Skeletal muscle cell (primary cell): ENCODE data around the gene MMP14.
"Not testable (repeated sequence)": the region's sequence is repeated elsewhere in the genome, so short reads cannot be mapped to it uniquely, and the experiment has no call there.

ENCODE experiments used
- DNase-seq: peaks from one replicate; pipeline ENCODE4 v3.0.0-alpha.2; 2010; ENCODE audit warnings: low read depth
- H3K4me3 ChIP-seq: 2 replicates; pipeline ENCODE4 v1.5.1; 2011; ENCODE audit warnings: low read depth, mild to moderate bottlenecking, control low read depth, low read length, moderate library complexity

MMP14 gene

GRCh38 chr14:22836301-22837113 lies at the start of gene MMP14:
MMP14 (plus strand) TSS chr14:22836585; CDS start chr14:22836818, 233 bp downstream.
- peak within 1 kb of the TSS; percentile 92 for H3K4me3 ChIP-seq
- DNase-seq: peak; percentile 73

DNA sequence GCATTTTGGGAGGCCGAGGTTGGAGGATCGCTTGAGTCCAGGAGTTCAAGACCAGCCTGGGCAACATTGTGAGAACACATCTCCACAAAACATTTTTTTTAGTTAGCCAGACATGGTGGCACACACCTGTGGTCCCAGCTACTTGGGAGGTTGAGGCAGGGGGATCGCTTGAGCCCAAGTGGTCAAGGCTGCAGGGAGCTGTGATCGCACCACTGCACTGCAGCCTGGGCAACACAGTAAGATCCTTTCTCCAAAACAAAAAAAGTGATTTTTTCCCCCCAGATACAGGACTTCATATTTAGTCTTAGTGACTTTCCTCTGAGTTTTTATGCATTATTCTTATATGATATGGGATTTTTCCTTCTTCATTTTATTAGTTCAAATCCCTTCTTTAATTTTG lies 49.7 kb upstream of the MMP14 start:
- H3K4me3 ChIP-seq: no peak overlapping the region
- DNase-seq: no peak

- H3K4me3 ChIP-seq: no peak overlapping the region
- DNase-seq: no peak
Measured at GRCh38 chr14:22791301-22791700, 45.1 kb upstream of the MMP14 start.

- no peak overlapping the region for H3K4me3 ChIP-seq
- no peak for DNase-seq
Measured at GRCh38 chr14:22792158-22792557, 44.2 kb upstream of the MMP14 start.

DNA sequence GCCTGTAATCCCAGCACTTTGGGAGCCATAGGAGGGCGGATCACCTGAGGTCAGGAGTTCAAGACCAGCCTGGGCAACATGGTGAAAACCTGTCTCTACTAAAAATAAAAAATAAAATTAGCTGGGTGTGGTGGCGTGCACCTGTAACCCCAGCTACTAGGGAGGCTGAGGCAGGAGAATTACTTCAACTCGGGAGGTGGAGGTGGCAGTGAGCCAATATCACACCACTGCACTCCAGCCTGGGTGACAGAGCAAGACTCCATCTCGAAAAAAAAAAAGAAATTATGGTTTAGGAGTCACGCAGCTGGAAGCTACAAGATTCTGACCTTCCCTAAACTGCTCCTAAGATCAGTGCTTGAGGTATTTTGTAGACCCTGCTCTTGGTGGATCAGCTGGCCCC lies 42.8 kb upstream of the MMP14 start:
- DNase-seq, H3K4me3 ChIP-seq: not testable (repeated sequence)

DNA sequence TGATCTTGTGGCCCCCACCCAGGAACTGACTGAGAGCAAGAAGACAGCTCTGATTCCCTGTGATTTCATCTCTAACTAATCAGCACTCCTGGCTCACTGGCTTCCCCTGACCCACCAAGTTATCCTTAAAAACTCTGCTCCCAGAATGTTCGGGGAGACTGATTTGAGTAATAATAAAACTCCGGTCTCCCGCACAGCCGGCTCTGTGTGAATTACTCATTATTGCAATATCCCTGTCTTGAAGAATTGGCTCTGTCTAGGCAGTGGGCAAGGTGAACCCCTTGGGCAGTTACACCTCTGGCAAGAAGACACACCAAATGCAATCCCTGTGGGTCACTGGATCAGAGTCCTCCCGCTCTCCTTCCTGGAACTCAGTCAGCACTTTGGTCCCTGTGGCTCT lies 42.4 kb upstream of the MMP14 start:
- no peak overlapping the region for H3K4me3 ChIP-seq
- no peak for DNase-seq

GRCh38 chr14:22794551-22794951 lies 41.8 kb upstream of the MMP14 start:
- DNase-seq: no peak
- H3K4me3 ChIP-seq: no peak overlapping the region

- no peak for DNase-seq
Measured at GRCh38 chr14:22796087-22796707, 40.2 kb upstream of the MMP14 start.

DNA sequence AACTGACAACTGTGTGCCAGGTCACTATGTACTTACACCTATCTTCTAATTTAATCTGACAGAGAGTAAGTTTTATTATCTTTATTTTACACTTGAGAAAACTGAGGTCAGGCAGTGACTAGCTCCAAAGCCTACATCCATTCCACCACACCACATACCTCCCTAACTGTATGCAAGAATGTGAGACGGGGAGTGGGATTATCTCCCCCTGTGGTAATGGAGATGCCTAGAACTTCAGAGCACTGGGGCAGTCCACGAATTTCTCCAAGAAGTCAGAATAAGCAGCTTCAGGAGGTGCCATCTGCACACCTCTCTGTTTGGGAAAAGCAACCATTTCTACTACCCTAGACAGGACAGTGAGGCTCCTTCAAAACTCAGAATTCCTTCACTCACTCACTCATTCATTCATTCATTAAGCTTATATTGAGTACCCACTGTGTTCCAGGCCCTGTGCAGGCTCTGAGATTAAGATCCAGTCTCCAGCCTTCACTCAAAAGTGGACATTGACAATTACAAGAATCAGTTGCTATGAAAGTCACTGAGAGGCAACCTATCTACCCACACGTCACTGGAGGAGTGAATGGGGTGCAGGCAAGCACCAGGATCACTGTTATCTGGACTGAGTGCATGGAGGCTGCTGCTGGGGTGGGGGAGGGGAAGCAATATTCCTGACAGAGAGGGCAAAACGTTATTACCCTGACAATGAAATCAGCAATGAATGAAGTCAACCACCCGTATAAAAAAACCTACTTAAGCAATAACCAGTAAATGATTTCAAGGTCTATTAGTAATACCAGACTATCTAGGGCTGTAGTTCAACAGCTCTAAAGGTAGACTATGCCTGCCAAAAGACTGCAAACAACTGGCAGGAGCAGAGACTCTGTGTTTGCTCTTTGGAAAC lies 39.1 kb upstream of the MMP14 start:
- no peak overlapping the region for H3K4me3 ChIP-seq
- DNase-seq: no peak

More at GRCh38 chr14:22796087-22796707, 40.2 kb upstream of the MMP14 start:
- H3K4me3 ChIP-seq: no peak overlapping the region

- H3K4me3 ChIP-seq: no peak overlapping the region
- DNase-seq: no peak
Measured at GRCh38 chr14:22798528-22798927, 37.9 kb upstream of the MMP14 start.

DNA sequence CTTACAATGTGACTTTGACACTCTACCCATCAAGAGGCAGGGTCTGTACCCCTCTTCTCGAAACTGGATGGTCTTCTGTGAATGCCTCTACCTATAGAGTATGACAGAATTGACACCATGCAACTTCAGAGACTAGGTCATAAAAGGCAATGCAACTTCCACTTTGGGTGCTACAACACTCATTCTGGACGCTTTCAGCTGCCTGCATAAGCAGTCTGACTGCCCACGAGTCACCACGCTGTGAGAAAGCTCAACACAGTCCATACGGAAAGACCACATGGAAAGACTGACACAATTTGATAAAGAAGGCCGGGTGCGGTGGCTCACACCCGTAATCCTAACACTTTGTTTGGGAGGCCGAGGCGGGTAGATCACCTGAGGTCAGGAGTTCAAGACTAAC lies 36.0 kb upstream of the MMP14 start:
- DNase-seq: no peak
- H3K4me3 ChIP-seq: no peak overlapping the region

- H3K4me3 ChIP-seq: no peak overlapping the region
- DNase-seq: no peak
Measured at GRCh38 chr14:22801716-22802115, 34.7 kb upstream of the MMP14 start.

DNA sequence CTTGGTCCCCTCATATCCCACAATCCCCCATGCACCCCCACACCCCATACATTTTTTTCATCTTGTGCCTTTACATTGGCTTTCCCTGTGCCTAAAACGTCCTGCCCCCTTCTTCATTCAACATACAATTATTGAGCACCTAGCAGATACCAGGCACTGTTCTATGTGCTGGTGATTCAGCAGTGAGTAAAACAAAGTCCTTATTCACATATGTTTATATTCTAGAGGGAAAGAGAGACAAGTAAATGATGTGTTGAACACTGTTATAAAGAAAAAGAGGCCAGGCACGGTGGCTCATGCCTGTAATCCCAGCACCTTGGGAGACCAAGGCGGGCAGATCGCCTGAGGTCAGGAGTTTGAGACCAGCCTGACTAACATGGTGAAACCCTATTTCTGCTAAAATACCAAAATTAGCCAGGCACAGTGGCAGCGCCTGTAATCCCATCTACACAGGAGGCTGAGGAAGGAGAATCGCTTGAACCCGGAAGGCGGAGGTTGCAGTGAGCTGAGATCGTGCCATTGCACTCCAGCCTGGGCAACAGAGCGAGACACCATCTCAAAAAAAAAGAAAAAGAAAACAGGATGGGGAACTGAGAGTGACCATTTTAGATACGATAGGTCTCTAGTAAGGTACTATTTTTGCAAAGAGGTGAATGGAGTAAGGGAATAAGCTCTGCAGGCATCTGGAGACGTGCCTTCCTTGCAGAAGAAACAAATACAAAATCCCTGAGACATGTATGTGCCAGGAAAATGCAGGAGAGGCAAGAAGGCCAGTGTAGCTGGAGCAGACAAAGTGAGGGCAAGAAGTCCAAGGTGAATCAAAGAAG lies 33.3 kb upstream of the MMP14 start:
- no peak for DNase-seq
- no peak overlapping the region for H3K4me3 ChIP-seq

DNA sequence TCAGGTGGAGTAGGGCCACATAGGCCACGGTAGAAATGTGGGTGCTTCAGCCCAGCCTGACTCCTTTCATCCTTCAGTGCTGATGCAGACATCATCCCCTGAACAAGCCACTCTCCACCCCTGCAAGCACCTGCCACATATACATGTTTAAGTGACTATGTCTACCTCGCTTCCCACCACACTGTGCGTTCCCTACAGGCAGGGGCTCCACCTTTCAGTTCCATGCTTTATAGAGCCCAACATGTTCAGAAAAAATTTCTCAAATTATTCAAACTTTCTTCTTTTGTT lies 32.8 kb upstream of the MMP14 start:
- H3K4me3 ChIP-seq: no peak overlapping the region
- no peak for DNase-seq

DNA sequence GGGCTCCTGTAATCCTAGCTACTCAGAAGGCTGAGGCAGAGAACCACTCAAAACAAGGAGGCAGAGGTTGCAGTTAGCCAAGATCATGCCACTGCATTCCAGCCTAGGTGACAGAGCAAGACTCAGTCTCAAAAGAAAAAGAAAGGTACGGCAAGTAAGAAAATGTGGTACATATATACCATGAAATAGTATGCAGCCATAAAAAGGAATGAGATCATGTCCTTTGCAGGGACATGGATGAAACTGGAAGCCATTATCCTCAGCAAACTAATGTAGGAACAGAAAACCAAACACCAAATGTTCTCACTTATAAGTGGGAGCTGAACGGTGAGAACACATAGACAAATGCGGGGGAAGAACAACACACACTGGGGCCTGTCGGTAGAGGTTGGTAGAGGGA lies 31.1 kb upstream of the MMP14 start:
- not testable (repeated sequence) for DNase-seq, H3K4me3 ChIP-seq

DNA sequence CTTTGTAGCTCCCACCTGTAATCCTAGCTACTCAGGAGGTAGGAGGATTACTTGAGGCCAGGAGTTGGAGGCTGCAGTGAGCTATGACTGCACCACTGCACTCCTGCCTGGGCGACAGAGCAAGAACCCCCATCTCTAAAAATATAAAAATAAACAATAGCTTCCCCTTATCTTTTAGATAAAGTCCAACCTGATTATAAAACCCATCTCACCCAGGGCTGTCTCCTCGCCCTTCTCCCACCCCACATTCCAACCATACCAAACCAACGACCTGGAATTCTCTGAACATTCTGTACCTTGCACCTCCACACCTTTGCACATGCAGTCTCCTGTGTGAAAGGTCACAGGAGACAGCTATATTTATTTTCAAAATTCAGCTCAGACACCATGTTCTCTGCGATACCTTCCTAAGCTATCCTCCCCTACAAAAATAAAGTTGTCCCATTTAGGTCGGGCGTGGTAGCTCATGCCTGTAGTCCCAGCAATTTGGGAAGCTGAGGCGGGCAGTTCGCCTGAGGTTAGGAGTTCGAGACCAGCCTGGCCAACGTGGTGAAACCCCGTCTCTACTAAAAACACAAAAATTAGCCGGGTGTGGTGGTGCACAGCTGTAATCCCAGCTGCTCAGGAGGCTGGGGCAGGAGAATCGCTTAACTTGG lies 28.8 kb upstream of the MMP14 start:
- no peak overlapping the region for H3K4me3 ChIP-seq
- DNase-seq: no peak

- DNase-seq: no peak
Measured at GRCh38 chr14:22808388-22809209, 27.8 kb upstream of the MMP14 start.

GRCh38 chr14:22811722-22812121 lies 24.7 kb upstream of the MMP14 start:
- no peak for DNase-seq
- no peak overlapping the region for H3K4me3 ChIP-seq

More at GRCh38 chr14:22808388-22809209, 27.8 kb upstream of the MMP14 start:
- H3K4me3 ChIP-seq: no peak overlapping the region
